Esophagus squamous epithelium (tissue), 4 donors: ENCODE results near the gene NCR1.

Experiments used
- CTCF ChIP-seq, 6 experiments: fragments of 450-650 bp in 4 of 6; fragments of 200-600 bp in 2 of 6; sonication (generic) in 2 of 6; IDR thresholded peaks; one replicate each; pipeline ENCODE4 v1.5.1; 2016 to 2019; ENCODE audit warnings: antibody characterized with exemption in 6 of 6, mild to moderate bottlenecking in 4 of 6, moderate library complexity in 4 of 6
- POLR2A ChIP-seq, 4 donors: fragments of 450-650 bp; IDR thresholded peaks; one replicate each; pipeline ENCODE4 v1.6.1; 2017; ENCODE audit warnings: antibody characterized with exemption in 4 of 4, mild to moderate bottlenecking in 4 of 4, moderate library complexity in 3 of 4

DNA sequence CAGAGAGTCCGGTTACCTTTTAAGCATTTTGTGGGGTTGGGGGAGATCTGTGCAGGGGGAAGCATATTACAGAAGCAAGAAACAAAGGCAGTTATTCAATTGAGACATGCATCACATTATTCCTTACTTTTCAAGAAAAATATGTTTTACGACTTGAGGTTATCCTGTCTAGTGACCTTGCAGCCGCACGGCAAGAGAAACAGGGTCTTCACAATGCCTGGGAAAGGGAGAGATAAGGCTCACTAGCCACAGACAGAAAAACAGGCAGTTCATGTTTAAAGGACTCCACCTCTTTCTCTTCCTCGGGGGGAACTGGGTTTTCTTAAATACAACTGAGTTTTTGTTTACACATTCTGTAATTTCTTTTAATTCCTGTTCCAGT, 536 bp upstream of the NCR1 start:
- TF ChIP-seq CTCF (IDR thresholded peaks at IDR 0.05) (no peak), POLR2A (IDR thresholded peaks at IDR 0.05) (no peak)
